ENCODE results near the gene AATK. TPM values are rescaled to one million over a fixed set of nuclear protein-coding genes. Genes with fewer than 3 reads are reported as not detected.
A peak's percentile ranks its signal among the peaks of the same experiment; 100 is the strongest.

The AATK gene
- total and polyA plus RNA-seq, 2 of the 13 experiments (the other 11 are each of a cell fraction or from before 2014, with no cell fraction given) = 2.9 to 8.4 TPM

DNA sequence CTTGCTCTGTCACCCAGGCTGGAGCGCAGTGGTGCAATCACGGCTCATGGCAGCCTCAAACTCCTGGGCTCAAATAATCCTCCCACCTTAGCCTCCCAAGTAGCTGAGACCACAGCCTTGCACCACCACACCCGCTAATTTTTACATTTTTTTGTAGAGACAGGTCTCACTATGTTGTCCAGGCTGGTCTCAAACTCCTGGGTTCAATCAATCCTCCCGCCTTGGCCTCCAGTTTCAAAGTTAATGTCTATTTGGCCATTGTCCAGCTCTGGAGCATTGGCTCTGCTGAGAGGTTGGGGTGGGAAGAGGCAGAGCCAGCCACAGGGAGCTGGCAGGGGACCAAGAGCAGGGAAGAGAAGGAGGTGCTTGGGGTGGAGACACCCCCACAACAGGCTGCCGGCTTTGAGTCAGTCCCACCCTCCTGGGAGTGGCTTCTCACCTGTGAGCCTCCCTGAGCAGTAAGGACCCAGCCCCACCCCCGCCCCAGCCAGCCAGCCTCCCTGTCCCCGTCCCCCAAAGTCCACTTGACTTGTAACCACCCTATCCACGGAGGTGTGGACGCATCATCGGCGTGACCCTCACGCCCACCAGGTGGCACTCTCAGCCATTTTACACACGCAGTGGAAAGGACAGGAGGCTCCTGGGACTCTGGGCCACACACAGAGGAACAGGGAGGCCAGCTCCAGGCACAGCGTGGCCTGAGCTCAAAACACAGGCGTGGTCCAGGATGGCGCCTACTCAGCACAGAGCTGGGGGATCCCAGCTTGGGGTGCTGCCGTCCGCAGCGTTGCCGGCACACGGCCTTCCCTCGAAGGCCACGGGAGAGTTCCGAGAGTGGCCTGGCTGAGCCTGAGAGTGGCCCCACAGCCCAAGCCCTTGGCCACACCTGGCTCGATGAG lies 23.5 kb downstream of the AATK start (continued):
- TF ChIP-seq, protein P1, sequence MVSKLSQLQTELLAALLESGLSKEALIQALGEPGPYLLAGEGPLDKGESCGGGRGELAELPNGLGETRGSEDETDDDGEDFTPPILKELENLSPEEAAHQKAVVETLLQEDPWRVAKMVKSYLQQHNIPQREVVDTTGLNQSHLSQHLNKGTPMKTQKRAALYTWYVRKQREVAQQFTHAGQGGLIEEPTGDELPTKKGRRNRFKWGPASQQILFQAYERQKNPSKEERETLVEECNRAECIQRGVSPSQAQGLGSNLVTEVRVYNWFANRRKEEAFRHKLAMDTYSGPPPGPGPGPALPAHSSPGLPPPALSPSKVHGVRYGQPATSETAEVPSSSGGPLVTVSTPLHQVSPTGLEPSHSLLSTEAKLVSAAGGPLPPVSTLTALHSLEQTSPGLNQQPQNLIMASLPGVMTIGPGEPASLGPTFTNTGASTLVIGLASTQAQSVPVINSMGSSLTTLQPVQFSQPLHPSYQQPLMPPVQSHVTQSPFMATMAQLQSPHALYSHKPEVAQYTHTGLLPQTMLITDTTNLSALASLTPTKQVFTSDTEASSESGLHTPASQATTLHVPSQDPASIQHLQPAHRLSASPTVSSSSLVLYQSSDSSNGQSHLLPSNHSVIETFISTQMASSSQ (IDR thresholded peaks at IDR 0.05; ENCODE audit: low read depth) = no peak
- TF ChIP-seq, protein P1 (CRISPR knock-in tag; IDR thresholded peaks at IDR 0.05; ENCODE audit: borderline replicate concordance) = 0 out of 2 replicates have a peak, but pooled peaks have one; percentile 5
- TF ChIP-seq PHF8 (CRISPR knock-in tag; IDR thresholded peaks at IDR 0.05) (peak; percentile 54), DPF2 (CRISPR knock-in tag; IDR thresholded peaks at IDR 0.05; ENCODE audit: borderline replicate concordance, low read depth) (no peak), ELF3 (CRISPR knock-in tag; IDR thresholded peaks at IDR 0.05) (peak; percentile 45; the same call in 1 of the 2 replicates), ZNF20 (CRISPR knock-in tag; IDR thresholded peaks at IDR 0.05) (no peak), ZBTB8A (CRISPR knock-in tag; IDR thresholded peaks at IDR 0.05; ENCODE audit: borderline replicate concordance, low read depth) (no peak), NAIF1 (CRISPR knock-in tag; IDR thresholded peaks at IDR 0.05; ENCODE audit: borderline replicate concordance) (no peak), SETDB1 (CRISPR knock-in tag; IDR thresholded peaks at IDR 0.05; ENCODE audit: borderline replicate concordance) (no peak), ZNF136 (CRISPR knock-in tag; IDR thresholded peaks at IDR 0.05; ENCODE audit: low read depth) (no peak), ZNF296 (CRISPR knock-in tag; conservative IDR thresholded peaks at IDR 0.05) (no peak), ZNF326 (CRISPR knock-in tag; IDR thresholded peaks at IDR 0.05; ENCODE audit: borderline replicate concordance) (no peak)
- TF ChIP-seq, protein P2, sequence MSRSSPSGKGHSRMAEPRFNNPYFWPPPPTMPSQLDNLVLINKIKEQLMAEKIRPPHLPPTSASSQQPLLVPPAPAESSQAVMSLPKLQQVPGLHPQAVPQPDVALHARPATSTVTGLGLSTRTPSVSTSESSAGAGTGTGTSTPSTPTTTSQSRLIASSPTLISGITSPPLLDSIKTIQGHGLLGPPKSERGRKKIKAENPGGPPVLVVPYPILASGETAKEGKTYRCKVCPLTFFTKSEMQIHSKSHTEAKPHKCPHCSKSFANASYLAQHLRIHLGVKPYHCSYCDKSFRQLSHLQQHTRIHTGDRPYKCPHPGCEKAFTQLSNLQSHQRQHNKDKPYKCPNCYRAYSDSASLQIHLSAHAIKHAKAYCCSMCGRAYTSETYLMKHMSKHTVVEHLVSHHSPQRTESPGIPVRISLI (CRISPR knock-in tag; IDR thresholded peaks at IDR 0.05; ENCODE audit: borderline replicate concordance) = no peak
- TF ChIP-seq, protein P3, sequence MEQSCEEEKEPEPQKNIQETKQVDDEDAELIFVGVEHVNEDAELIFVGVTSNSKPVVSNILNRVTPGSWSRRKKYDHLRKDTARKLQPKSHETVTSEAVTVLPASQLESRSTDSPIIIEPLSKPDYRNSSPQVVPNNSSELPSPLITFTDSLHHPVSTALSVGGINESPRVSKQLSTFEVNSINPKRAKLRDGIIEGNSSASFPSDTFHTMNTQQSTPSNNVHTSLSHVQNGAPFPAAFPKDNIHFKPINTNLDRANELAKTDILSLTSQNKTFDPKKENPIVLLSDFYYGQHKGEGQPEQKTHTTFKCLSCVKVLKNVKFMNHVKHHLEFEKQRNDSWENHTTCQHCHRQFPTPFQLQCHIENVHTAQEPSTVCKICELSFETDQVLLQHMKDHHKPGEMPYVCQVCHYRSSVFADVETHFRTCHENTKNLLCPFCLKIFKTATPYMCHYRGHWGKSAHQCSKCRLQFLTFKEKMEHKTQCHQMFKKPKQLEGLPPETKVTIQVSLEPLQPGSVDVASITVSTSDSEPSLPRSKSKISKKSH (CRISPR knock-in tag; IDR thresholded peaks at IDR 0.05; ENCODE audit: borderline replicate concordance) = peak; percentile 61; the same call in 1 of the 2 replicates
- TF ChIP-seq, protein P4, sequence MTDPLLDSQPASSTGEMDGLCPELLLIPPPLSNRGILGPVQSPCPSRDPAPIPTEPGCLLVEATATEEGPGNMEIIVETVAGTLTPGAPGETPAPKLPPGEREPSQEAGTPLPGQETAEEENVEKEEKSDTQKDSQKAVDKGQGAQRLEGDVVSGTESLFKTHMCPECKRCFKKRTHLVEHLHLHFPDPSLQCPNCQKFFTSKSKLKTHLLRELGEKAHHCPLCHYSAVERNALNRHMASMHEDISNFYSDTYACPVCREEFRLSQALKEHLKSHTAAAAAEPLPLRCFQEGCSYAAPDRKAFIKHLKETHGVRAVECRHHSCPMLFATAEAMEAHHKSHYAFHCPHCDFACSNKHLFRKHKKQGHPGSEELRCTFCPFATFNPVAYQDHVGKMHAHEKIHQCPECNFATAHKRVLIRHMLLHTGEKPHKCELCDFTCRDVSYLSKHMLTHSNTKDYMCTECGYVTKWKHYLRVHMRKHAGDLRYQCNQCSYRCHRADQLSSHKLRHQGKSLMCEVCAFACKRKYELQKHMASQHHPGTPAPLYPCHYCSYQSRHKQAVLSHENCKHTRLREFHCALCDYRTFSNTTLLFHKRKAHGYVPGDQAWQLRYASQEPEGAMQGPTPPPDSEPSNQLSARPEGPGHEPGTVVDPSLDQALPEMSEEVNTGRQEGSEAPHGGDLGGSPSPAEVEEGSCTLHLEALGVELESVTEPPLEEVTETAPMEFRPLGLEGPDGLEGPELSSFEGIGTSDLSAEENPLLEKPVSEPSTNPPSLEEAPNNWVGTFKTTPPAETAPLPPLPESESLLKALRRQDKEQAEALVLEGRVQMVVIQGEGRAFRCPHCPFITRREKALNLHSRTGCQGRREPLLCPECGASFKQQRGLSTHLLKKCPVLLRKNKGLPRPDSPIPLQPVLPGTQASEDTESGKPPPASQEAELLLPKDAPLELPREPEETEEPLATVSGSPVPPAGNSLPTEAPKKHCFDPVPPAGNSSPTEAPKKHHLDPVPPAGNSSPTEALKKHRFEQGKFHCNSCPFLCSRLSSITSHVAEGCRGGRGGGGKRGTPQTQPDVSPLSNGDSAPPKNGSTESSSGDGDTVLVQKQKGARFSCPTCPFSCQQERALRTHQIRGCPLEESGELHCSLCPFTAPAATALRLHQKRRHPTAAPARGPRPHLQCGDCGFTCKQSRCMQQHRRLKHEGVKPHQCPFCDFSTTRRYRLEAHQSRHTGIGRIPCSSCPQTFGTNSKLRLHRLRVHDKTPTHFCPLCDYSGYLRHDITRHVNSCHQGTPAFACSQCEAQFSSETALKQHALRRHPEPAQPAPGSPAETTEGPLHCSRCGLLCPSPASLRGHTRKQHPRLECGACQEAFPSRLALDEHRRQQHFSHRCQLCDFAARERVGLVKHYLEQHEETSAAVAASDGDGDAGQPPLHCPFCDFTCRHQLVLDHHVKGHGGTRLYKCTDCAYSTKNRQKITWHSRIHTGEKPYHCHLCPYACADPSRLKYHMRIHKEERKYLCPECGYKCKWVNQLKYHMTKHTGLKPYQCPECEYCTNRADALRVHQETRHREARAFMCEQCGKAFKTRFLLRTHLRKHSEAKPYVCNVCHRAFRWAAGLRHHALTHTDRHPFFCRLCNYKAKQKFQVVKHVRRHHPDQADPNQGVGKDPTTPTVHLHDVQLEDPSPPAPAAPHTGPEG (CRISPR knock-in tag; IDR thresholded peaks at IDR 0.05) = peak; percentile 50; the same call in 1 of the 2 replicates

All from HepG2 (cell line).